Lung (tissue), 13 donors: Measurements from ENCODE around the gene SEC16B. TPM values are rescaled to one million over a fixed set of nuclear protein-coding genes. Genes with fewer than 3 reads are reported as not detected.
A peak's percentile ranks its signal among the peaks of the same experiment; 100 is the strongest.

Source experiments
- ATAC-seq: fragments of 200-7000 bp; cut with Tn5 transposase; one replicate; pipeline ENCODE4 v1.9.1; 2020; ENCODE audit warnings: moderate number of reproducible peaks; ENCODE audit not compliant: insufficient read depth, low FRiP score
- DNase-seq, 3 donors: peaks; one replicate each; pipeline ENCODE4 v3.0.0-alpha.2; 2013 to 2017
- H3K27ac ChIP-seq, 2 donors: one replicate each; pipeline ENCODE4 v1.5.1; 2013; ENCODE audit warnings: mild to moderate bottlenecking in 2 of 2, moderate library complexity in 2 of 2, control low read depth in 1 of 2, inconsistent platforms in 1 of 2, low read depth in 1 of 2, low read length in 1 of 2
- H3K27me3 ChIP-seq, 3 donors: one replicate each; pipeline ENCODE4 v1.5.1; 2013; ENCODE audit warnings: low read length in 2 of 3; ENCODE audit not compliant: control insufficient read depth in 3 of 3, insufficient read depth in 3 of 3
- H3K36me3 ChIP-seq, 4 donors: one replicate each; pipeline ENCODE4 v1.5.1; 2013; ENCODE audit warnings: low read length in 4 of 4, mild to moderate bottlenecking in 1 of 4, moderate library complexity in 1 of 4; ENCODE audit not compliant: control insufficient read depth in 4 of 4, insufficient read depth in 4 of 4
- H3K4me1 ChIP-seq, 5 donors: one replicate each; pipeline ENCODE4 v1.5.1; 2013; ENCODE audit warnings: low read length in 5 of 5, mild to moderate bottlenecking in 2 of 5, moderate library complexity in 1 of 5; ENCODE audit not compliant: control insufficient read depth in 5 of 5, insufficient read depth in 5 of 5
- H3K4me3 ChIP-seq: one replicate; pipeline ENCODE4 v1.5.1; 2013; ENCODE audit warnings: mild to moderate bottlenecking, control low read depth, moderate library complexity
- H3K9ac ChIP-seq, 2 donors: one replicate each; pipeline ENCODE4 v1.5.1; 2013; ENCODE audit warnings: low read length in 2 of 2, control low read depth in 1 of 2; ENCODE audit not compliant: insufficient read depth in 1 of 2
- H3K9me3 ChIP-seq, 4 donors: one replicate each; pipeline ENCODE4 v1.5.1; 2013; ENCODE audit warnings: low read length in 3 of 4, mild to moderate bottlenecking in 1 of 4, moderate library complexity in 1 of 4; ENCODE audit not compliant: control insufficient read depth in 4 of 4, insufficient read depth in 3 of 4
- CTCF ChIP-seq: IDR thresholded peaks from 2 replicates; pipeline ENCODE4 v1.5.1; 2012; ENCODE audit warnings: mild to moderate bottlenecking; ENCODE audit errors: control extremely low read depth, extremely low read depth
- WGBS, 2 donors: extraction: QIAGEN DNeasy Blood & Tissue Kit; methylation state at CpG; one replicate each; pipeline ENCODE4 v1.1.7; 2013; 5-methylcytosine and 5-hydroxymethylcytosine counted together
- polyA plus RNA-seq, 2 donors: library from polyadenylated mRNA; stranded (reverse); fragments of 200-250 nt; gene quantifications; one replicate each; pipeline ENCODE4 v1.2.1, GENCODE V29; 2013
- small RNA-seq: library from RNA; depleted of rRNA; stranded (forward); fragments of <200 nt; gene quantifications from one replicate; pipeline ENCODE3, GENCODE V24; 2014; ENCODE audit warnings: low replicate concordance
- total RNA-seq, 2 donors: library from RNA; depleted of rRNA in 1 of 2; stranded (reverse); fragments of >200 nt in 1 of 2; gene quantifications; one replicate each; pipeline ENCODE4 v1.2.1, GENCODE V29; 2014 to 2021
- donor health status: control.
- donor health status: control.
- donor health status: Bipolar disorder and iron deficiency.
- donor health status: healthy.
- donor health status: DM: yes; HTN: yes; CAD: no.

The SEC16B gene
- total and polyA plus RNA-seq, 4 donors: 0.74 to 2.6 (median 1.4) TPM

- WGBS, 2 donors: 86 to 91% methylated on average over 5 of the region's 5 CpGs
- Histone ChIP-seq H3K27ac (no peak overlapping the region), H3K36me3 (no peaks in the 10 kb centered on the region), H3K27me3 (no peaks in the 10 kb centered on the region), H3K9ac (no peak overlapping the region), H3K4me3 (no peak overlapping the region), H3K9me3 (peaks cover 0 to 4% (median 0%) of the 10 kb centered on the region in 4 donors), H3K4me1 (no peaks in the 10 kb centered on the region)
- DNase-seq (peak in 1 of 3 donors; percentile 6), ATAC-seq (no peak)
- TF ChIP-seq CTCF: no peak
Measured at GRCh38 chr1:177902266-177902665, 67.6 kb downstream of the SEC16B start.

- Histone ChIP-seq H3K4me3 (no peak overlapping the region), H3K4me1 (no peaks in the 10 kb centered on the region), H3K27me3 (no peaks in the 10 kb centered on the region), H3K9me3 (peaks cover 0 to 5% (median 0%) of the 10 kb centered on the region in 4 donors), H3K9ac (no peak overlapping the region), H3K36me3 (no peaks in the 10 kb centered on the region), H3K27ac (no peak overlapping the region)
- no peak for TF ChIP-seq CTCF
- ATAC-seq (no peak), DNase-seq (no peak)
- WGBS, 2 donors: 65 to 71% methylated on average over 11 of the region's 11 CpGs
Measured at GRCh38 chr1:177897998-177898654, 71.7 kb downstream of the SEC16B start.

GRCh38 chr1:177897281-177897997, 72.4 kb downstream of the SEC16B start:
- H3K9me3 ChIP-seq: peaks cover 0 to 5% (median 0%) of the 10 kb centered on the region in 4 donors
- H3K4me3 ChIP-seq: no peak overlapping the region
- no peak overlapping the region for H3K9ac ChIP-seq
- no peak for TF ChIP-seq CTCF
- WGBS, 2 donors: 72 to 83% methylated on average over 10 of the region's 10 CpGs
- H3K4me1 ChIP-seq: no peaks in the 10 kb centered on the region
- no peak for ATAC-seq
- no peaks in the 10 kb centered on the region for H3K27me3 ChIP-seq
- no peak overlapping the region for H3K27ac ChIP-seq
- H3K36me3 ChIP-seq: no peaks in the 10 kb centered on the region
- DNase-seq: no peak

Small RNA genes lying within 50 kb of the gene (small RNA-seq; reads per million reads assigned to genes)
- not detected for gene AL359075.1

Other genes starting within 250 kb of the SEC16B start
- 10 to 100 TPM; 26.3 to 34.8 TPM for gene RASAL2, start 124.0 kb upstream of the SEC16B start, total RNA-seq
- gene RASAL2, start 124.0 kb upstream of the SEC16B start, polyA plus RNA-seq: 1 to 10 TPM; 4.9 to 5.2 TPM